NCI-H82 treated with DMSO at 0.1 percent for 48 hours (cell line): ENCODE measurements around the gene CAMK1D.

Experiments used
- DNase-seq: peaks from one replicate; lab custom pipeline; 2025; ENCODE audit not compliant: unreplicated experiment; lab: John Stamatoyannopoulos, UW

CAMK1D gene

DNA sequence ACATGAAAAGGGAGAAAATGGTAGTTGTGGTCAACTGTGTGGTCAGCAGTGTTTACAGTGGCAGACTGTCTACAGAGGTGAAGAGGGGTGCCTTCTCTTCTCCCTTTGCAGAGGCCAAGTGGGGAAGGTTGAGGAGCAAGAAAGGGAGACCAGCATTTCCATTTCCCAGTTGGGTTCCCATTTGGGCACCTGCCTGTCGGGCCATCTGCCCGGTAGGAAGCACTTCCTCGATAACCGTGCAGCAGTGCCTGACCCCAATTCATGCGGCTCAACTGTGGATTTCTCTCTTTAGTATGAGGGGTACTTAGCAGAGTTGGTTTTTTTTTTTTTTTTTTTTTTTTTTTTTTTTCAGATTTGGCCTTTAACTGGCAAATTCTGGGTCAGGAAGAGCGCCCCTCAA lies 525.2 kb downstream of the CAMK1D start:
- DNase-seq: no peak

- no peak for DNase-seq
Measured at GRCh38 chr10:12875100-12875499, 525.8 kb downstream of the CAMK1D start.

DNA sequence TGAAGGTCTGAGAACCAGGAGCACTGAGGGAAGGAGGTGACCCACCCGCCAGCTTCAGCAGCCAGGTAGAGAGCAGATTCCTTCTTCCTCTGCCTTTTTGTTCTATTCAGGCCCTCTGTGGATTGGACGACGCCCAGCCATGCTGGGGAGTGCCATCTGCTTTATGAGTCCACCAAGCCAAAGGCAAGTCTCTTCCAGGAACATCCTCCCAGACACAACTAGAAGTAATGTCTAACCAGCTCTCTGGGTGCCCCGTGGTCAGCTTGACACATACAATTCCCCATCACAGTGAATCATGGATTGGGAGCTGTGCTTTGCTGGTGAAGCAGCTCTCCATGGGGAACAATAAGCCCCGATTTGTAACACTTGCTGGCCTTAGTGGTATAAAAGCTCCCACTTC lies 526.9 kb downstream of the CAMK1D start:
- no peak for DNase-seq

- no peak for DNase-seq
Measured at GRCh38 chr10:12877150-12877549, 527.8 kb downstream of the CAMK1D start.

GRCh38 chr10:12880423-12880822 lies 531.1 kb downstream of the CAMK1D start:
- DNase-seq: no peak

- DNase-seq: no peak
Measured at GRCh38 chr10:12884851-12885250, 535.5 kb downstream of the CAMK1D start.
